Peyer's patch (tissue), 4 donors: ENCODE results near the gene LINGO3. TPM values are rescaled to one million over a fixed set of nuclear protein-coding genes. Genes with fewer than 3 reads are reported as not detected.

Experiments
- DNase-seq, 3 donors: peaks; one replicate each; pipeline ENCODE4 v3.0.0-alpha.2; 2017 to 2019
- H3K27ac ChIP-seq, 4 donors: fragments of 200-600 bp; sonication (generic); one replicate each; pipeline ENCODE4 v1.5.1; 2016 to 2019
- H3K27me3 ChIP-seq, 2 donors: fragments of 200-600 bp; sonication (generic); one replicate each; pipeline ENCODE4 v1.5.1; 2019
- H3K36me3 ChIP-seq, 3 donors: fragments of 200-600 bp; sonication (generic); one replicate each; pipeline ENCODE4 v1.5.1; 2016 to 2019
- H3K4me1 ChIP-seq, 4 donors: fragments of 200-600 bp; sonication (generic); one replicate each; pipeline ENCODE4 v1.5.1; 2016 to 2019
- H3K4me3 ChIP-seq, 4 donors: fragments of 200-600 bp; sonication (generic); 1 replicate in 3 of 4; 2 replicates in 1 of 4; pipeline ENCODE4 v1.5.1; 2016 to 2019; ENCODE audit warnings: mild to moderate bottlenecking in 1 of 4
- H3K9me3 ChIP-seq, 4 donors: fragments of 200-600 bp; sonication (generic); one replicate each; pipeline ENCODE4 v1.5.1; 2016 to 2019; ENCODE audit warnings: mild to moderate bottlenecking in 1 of 4
- POLR2A ChIP-seq, 2 donors: fragments of 450-650 bp; IDR thresholded peaks; one replicate each; pipeline ENCODE4 v1.5.1; 2017; ENCODE audit warnings: antibody characterized with exemption in 2 of 2, mild to moderate bottlenecking in 2 of 2, moderate library complexity in 2 of 2
- total RNA-seq, 4 donors: library from RNA; depleted of rRNA; stranded (reverse); fragments of >200 nt; gene quantifications; one replicate each; pipeline ENCODE4 v1.1.0, GENCODE V29; 2016
- TF ChIP-seq, protein P1 (sequence below), 6 experiments: fragments of 450-650 bp in 4 of 6; fragments of 200-600 bp in 2 of 6; sonication (generic) in 1 of 6; IDR thresholded peaks; one replicate each; pipeline ENCODE4 v1.5.1; 2017 to 2019; ENCODE audit warnings: antibody characterized with exemption in 6 of 6, mild to moderate bottlenecking in 3 of 6, moderate library complexity in 1 of 6

Gene LINGO3
- total RNA-seq, 4 donors from 2014 or later, result 0.54 to 5.0 TPM; not detected in 2

- no peak overlapping the region for H3K27ac ChIP-seq
- peaks cover 0 to 63% (median 0%) of the 10 kb centered on the region in 3 donors for H3K36me3 ChIP-seq
- DNase-seq, result no peak
Measured at GRCh38 chr19:2338055-2338615, 30.2 kb upstream of the LINGO3 start.

DNA sequence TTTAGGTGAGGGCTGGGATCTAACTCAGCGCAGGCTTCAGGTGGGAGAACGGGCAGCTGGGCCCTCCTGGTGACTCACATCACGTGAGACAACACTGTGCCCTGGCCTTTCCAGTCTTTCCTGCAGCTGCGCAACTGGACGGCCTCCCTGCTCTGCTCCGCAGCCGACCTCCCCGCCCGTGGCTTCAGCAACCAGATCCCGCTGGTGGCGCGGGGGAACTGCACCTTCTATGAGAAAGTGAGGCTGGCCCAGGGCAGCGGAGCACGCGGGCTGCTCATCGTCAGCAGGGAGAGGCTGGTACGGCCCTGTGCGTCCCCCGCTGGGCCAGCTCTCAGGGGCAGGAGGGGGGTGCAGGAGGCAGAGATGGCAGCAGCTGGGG, 29.4 kb upstream of the LINGO3 start:
- Histone ChIP-seq H3K36me3 (peaks cover 0 to 56% (median 0%) of the 10 kb centered on the region in 3 donors), H3K9me3 (no peaks in the 10 kb centered on the region), H3K27ac (no peak overlapping the region), H3K4me3 (no peak overlapping the region), H3K4me1 (peaks cover 0 to 22% (median 9%) of the 10 kb centered on the region in 4 donors), H3K27me3 (no peaks in the 10 kb centered on the region)
- no peak for DNase-seq
- no peak for TF ChIP-seq POLR2A (IDR thresholded peaks at IDR 0.05)
- TF ChIP-seq, protein P1, sequence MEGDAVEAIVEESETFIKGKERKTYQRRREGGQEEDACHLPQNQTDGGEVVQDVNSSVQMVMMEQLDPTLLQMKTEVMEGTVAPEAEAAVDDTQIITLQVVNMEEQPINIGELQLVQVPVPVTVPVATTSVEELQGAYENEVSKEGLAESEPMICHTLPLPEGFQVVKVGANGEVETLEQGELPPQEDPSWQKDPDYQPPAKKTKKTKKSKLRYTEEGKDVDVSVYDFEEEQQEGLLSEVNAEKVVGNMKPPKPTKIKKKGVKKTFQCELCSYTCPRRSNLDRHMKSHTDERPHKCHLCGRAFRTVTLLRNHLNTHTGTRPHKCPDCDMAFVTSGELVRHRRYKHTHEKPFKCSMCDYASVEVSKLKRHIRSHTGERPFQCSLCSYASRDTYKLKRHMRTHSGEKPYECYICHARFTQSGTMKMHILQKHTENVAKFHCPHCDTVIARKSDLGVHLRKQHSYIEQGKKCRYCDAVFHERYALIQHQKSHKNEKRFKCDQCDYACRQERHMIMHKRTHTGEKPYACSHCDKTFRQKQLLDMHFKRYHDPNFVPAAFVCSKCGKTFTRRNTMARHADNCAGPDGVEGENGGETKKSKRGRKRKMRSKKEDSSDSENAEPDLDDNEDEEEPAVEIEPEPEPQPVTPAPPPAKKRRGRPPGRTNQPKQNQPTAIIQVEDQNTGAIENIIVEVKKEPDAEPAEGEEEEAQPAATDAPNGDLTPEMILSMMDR (IDR thresholded peaks at IDR 0.05), result no peak

More at GRCh38 chr19:2338055-2338615, 30.2 kb upstream of the LINGO3 start:
- H3K27me3 ChIP-seq, result no peaks in the 10 kb centered on the region
- H3K9me3 ChIP-seq, result no peaks in the 10 kb centered on the region
- H3K4me3 ChIP-seq, result no peak overlapping the region
- no peak for TF ChIP-seq POLR2A (IDR thresholded peaks at IDR 0.05)
- TF ChIP-seq, protein P1 (IDR thresholded peaks at IDR 0.05), result no peak
- H3K4me1 ChIP-seq, result peaks cover 0 to 16% (median 4%) of the 10 kb centered on the region in 4 donors

GRCh38 chr19:2336528-2337328, 28.8 kb upstream of the LINGO3 start:
- Histone ChIP-seq H3K27ac (no peak overlapping the region), H3K36me3 (peaks cover 0 to 51% (median 0%) of the 10 kb centered on the region in 3 donors), H3K4me1 (peaks cover 0 to 28% (median 15%) of the 10 kb centered on the region in 4 donors), H3K27me3 (no peaks in the 10 kb centered on the region), H3K9me3 (no peaks in the 10 kb centered on the region), H3K4me3 (no peak overlapping the region)
- DNase-seq, result no peak
- TF ChIP-seq, protein P1 (IDR thresholded peaks at IDR 0.05), result no peak
- no peak for TF ChIP-seq POLR2A (IDR thresholded peaks at IDR 0.05)

DNA sequence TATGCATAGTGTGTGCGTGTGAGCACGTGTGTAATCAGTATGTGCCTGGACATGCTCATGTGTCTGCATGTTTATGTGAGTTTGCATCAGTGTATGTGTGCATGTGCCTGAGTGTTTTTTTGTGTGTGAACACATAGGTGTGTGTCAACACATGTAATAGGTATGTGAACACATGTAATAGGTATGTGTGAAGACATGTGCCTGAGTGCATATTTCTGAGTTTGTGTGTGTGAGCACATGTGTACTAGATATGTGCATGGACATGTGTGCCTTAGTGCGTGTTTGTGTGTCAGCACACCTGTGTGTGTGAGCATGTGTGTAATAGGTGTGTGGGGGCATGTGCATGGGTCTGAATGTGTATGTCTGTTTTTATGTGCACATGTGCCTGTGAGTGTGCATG, 27.9 kb upstream of the LINGO3 start:
- DNase-seq, result no peak
- H3K27ac ChIP-seq, result no peak overlapping the region
- no peaks in the 10 kb centered on the region for H3K27me3 ChIP-seq
- peaks cover 0 to 42% (median 0%) of the 10 kb centered on the region in 3 donors for H3K36me3 ChIP-seq
- H3K4me1 ChIP-seq, result peaks cover 0 to 37% (median 20%) of the 10 kb centered on the region in 4 donors
- H3K4me3 ChIP-seq, result no peak overlapping the region
- TF ChIP-seq, protein P1 (IDR thresholded peaks at IDR 0.05), result no peak
- TF ChIP-seq POLR2A (IDR thresholded peaks at IDR 0.05), result no peak
- no peaks in the 10 kb centered on the region for H3K9me3 ChIP-seq

DNA sequence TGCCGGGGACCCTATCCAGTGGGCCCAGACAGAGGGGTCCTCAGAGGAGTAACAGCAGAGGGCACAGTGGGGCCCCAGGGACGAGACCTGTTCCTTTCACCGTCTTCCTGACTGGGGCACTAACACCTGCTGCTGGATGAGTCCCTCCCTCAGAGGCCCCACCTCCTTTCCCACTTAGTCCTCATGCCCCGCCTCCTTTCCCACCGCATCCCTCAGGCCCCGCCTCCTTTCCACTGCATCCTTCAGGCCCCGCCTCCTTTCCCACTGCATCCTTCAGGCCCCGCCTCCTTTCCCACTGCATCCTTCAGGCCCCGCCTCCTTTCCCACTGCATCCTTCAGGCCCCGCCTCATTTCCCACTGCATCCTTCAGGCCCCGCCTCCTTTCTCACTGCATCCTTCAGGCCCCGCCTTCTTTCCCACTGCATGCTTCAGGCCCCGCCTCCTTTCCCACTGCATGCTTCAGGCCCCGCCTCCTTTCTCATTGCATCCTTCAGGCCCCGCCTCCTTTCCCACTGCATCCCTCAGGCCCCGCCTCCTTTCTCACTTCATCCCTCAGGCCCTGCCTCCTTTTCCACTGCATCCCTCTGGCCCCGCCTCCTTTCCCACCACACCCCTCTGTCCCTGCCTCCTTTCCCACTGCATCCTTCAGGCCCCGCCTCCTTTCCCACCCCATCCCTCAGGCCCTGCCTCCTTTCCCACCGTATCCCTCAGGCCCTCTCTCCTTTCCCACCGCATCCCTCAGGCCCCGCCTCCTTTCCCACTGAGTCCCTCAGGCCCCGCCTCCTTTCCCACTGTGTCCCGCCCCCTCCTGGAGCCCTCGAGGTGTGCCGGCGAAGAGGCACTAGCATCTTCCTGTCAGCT, 27.3 kb upstream of the LINGO3 start:
- Histone ChIP-seq H3K27me3 (no peaks in the 10 kb centered on the region), H3K9me3 (no peaks in the 10 kb centered on the region), H3K27ac (no peak overlapping the region), H3K36me3 (peaks cover 0 to 36% (median 0%) of the 10 kb centered on the region in 3 donors), H3K4me3 (no peak overlapping the region), H3K4me1 (peaks cover 0 to 43% (median 20%) of the 10 kb centered on the region in 4 donors)
- DNase-seq, result no peak
- no peak for TF ChIP-seq POLR2A (IDR thresholded peaks at IDR 0.05)
- TF ChIP-seq, protein P1 (IDR thresholded peaks at IDR 0.05), result no peak
